H1 (cell line): Measurements from ENCODE around the gene IL18RAP. TPM values are rescaled to one million over a fixed set of nuclear protein-coding genes. Genes with fewer than 3 reads are reported as not detected.

ENCODE experiments used
- ATF2 ChIP-seq: IDR thresholded peaks from 2 replicates; pipeline ENCODE4 v1.6.1; 2012; ENCODE audit warnings: low read length, inconsistent platforms
- BACH1 ChIP-seq: IDR thresholded peaks from 2 replicates; pipeline ENCODE4 v1.6.1; 2012; ENCODE audit warnings: low read length, improper control_type of control experiment
- SP1 ChIP-seq: IDR thresholded peaks from 2 replicates; pipeline ENCODE4 v1.6.1; 2011; ENCODE audit warnings: low read depth, low read length
- TBP ChIP-seq: IDR thresholded peaks from 2 replicates; pipeline ENCODE4 v1.6.1; 2011; ENCODE audit warnings: low read depth, low read length, improper control_type of control experiment
- polyA plus RNA-seq, 7 experiments: library from polyadenylated mRNA; depleted of rRNA in 3 of 7; stranded (reverse) in 5 of 7; unstranded in 2 of 7; fragments of >200 nt in 5 of 7; fragments of 200-250 nt in 2 of 7; gene quantifications; 1 replicate in 5 of 7; 2 replicates in 1 of 7; 4 replicates in 1 of 7; pipeline versions ENCODE4 v1.2.1 to v1.2.3, GENCODE V29; 2011 to 2013; ENCODE audit warnings: missing spikeins in 2 of 7, mixed read lengths in 2 of 7
- total RNA-seq: library from RNA; stranded (reverse); fragmentation: NEBNext Ultra II Directional; extraction: Animal tissue kit (Norgen Biotek cat#: 25700); gene quantifications from 2 replicates; pipeline ENCODE4 v1.2.1, GENCODE V29; 2021

IL18RAP gene
- total and polyA plus RNA-seq, 2 of the 8 experiments (the other 6 are each of a cell fraction or from before 2014, with no cell fraction given): not detected

- no peak for TF ChIP-seq ATF2
- no peak for TF ChIP-seq SP1
- TF ChIP-seq BACH1: no peak
- no peak for TF ChIP-seq TBP
Measured at GRCh38 chr2:102480285-102481195, 57.6 kb downstream of the IL18RAP start (continued).
